Epithelial cell of proximal tubule (primary cell): Measurements from ENCODE around the gene DCAF4. TPM values are rescaled to one million over a fixed set of nuclear protein-coding genes. Genes with fewer than 3 reads are reported as not detected.
"Not testable (repeated sequence)": the region's sequence is repeated elsewhere in the genome, so short reads cannot be mapped to it uniquely, and the experiment has no call there.

Experiments
- DNase-seq: peaks from one replicate; pipeline ENCODE4 v3.0.0-alpha.2; 2011; ENCODE audit warnings: low read depth
- H3K4me3 ChIP-seq: 2 replicates; pipeline ENCODE4 v1.5.1; 2011; ENCODE audit warnings: low read depth, mild to moderate bottlenecking, low read length
- total RNA-seq: library from RNA; depleted of rRNA; stranded (reverse); fragments of >200 nt; gene quantifications from 2 replicates; pipeline ENCODE4 v1.2.3, GENCODE V29; 2015
- TF ChIP-seq, protein P1 (sequence below): conservative IDR thresholded peaks from 2 replicates; pipeline ENCODE4 v1.5.1; 2012; ENCODE audit warnings: low read depth, mild to moderate bottlenecking, low read length

Gene DCAF4
- total RNA-seq, 1 donor from 2014 or later: 30.9 TPM

GRCh38 chr14:73003681-73004080, 77.4 kb downstream of the DCAF4 start:
- DNase-seq: no peak
- TF ChIP-seq, protein P1, sequence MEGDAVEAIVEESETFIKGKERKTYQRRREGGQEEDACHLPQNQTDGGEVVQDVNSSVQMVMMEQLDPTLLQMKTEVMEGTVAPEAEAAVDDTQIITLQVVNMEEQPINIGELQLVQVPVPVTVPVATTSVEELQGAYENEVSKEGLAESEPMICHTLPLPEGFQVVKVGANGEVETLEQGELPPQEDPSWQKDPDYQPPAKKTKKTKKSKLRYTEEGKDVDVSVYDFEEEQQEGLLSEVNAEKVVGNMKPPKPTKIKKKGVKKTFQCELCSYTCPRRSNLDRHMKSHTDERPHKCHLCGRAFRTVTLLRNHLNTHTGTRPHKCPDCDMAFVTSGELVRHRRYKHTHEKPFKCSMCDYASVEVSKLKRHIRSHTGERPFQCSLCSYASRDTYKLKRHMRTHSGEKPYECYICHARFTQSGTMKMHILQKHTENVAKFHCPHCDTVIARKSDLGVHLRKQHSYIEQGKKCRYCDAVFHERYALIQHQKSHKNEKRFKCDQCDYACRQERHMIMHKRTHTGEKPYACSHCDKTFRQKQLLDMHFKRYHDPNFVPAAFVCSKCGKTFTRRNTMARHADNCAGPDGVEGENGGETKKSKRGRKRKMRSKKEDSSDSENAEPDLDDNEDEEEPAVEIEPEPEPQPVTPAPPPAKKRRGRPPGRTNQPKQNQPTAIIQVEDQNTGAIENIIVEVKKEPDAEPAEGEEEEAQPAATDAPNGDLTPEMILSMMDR: no peak
- H3K4me3 ChIP-seq: no peak overlapping the region

DNA sequence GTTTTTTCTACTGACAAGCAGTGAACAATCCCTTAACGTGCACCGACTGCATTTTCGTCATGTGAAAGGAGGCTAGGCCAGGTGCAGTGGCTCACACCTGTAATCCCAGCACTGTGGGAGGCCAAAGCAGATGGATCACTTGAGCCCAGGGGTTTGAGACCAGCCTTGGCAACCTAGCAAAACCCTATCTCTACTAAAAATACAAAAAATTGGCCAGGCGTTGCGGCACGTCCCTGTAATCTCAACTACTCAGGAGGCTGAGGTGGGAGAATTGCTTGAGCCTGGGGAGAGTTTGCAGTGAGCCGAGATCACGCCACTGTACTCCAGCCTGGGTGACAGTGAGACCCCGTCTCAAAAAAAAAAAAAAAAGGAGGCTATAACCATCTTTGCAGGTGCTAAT, 78.4 kb downstream of the DCAF4 start:
- not testable (repeated sequence) for H3K4me3 ChIP-seq, DNase-seq

- TF ChIP-seq, protein P1: no peak
- DNase-seq: peak; percentile 13
These were observed 81.6 kb downstream of the DCAF4 start for GRCh38 chr14:73007835-73008234.

GRCh38 chr14:73008501-73008900, 82.2 kb downstream of the DCAF4 start:
- no peak for DNase-seq
- TF ChIP-seq, protein P1: no peak
- H3K4me3 ChIP-seq: no peak overlapping the region

More at GRCh38 chr14:73007835-73008234, 81.6 kb downstream of the DCAF4 start:
- H3K4me3 ChIP-seq: no peak overlapping the region

Other genes with a start within 250 kb of the DCAF4 start
- gene DPF3, start 32.4 kb upstream of the DCAF4 start, total RNA-seq: 0.86 and 0.94 TPM in 2 replicates
- gene ZFYVE1, start 100.6 kb downstream of the DCAF4 start, total RNA-seq: 8.5 and 10.1 TPM in 2 replicates
- 29.2 and 47.3 TPM in 2 replicates for gene RBM25, start 132.1 kb downstream of the DCAF4 start, total RNA-seq
- gene PSEN1, start 210.0 kb downstream of the DCAF4 start, total RNA-seq: 31.7 and 35.5 TPM in 2 replicates